ENCODE measurements around the gene FGB. TPM values are rescaled to one million over a fixed set of nuclear protein-coding genes. Genes with fewer than 3 reads are reported as not detected.

Gene FGB
- total RNA-seq (2016; rRNA removed; fragmentation: Illumina TruSeq; extraction: Trizol) (408 and 784 TPM in 2 replicates), polyA plus RNA-seq (2011; rRNA removed) (226 and 273 TPM in 2 replicates), polyA minus RNA-seq (2011; rRNA and poly(A)+ RNA removed; ENCODE audit: low replicate concordance) (57.2 TPM in 1 of 2 replicates, not detected in the other), Bru-seq, nascent RNA (percentile 98 among the genes with signal in this experiment), BruChase-seq, experiment 1, labeled RNA remaining after a 6-hour chase (percentile 97 among the genes with signal in this experiment), BruChase-seq, experiment 2, labeled RNA remaining after a 2-hour chase (percentile 95 among the genes with signal in this experiment)
- total RNA-seq (2016; cell fraction: cytosol; rRNA removed; fragmentation: Illumina TruSeq; extraction: Trizol; ENCODE audit: low read depth), result 56.7 and 69.7 TPM in 2 replicates
- 374 and 784 TPM in 2 replicates for total RNA-seq (2016; cell fraction: insoluble cytoplasmic fraction; rRNA removed; fragmentation: Illumina TruSeq; extraction: Trizol)
- 96.6 and 132 TPM in 2 replicates for total RNA-seq (2016; cell fraction: membrane; rRNA removed; fragmentation: Illumina TruSeq; extraction: Trizol)
- 538 and 629 TPM in 2 replicates for total RNA-seq (2016; cell fraction: nucleus; rRNA removed; fragmentation: Illumina TruSeq; extraction: Trizol)
- polyA plus RNA-seq (2011; cell fraction: cytosol; rRNA removed), result 107 and 238 TPM in 2 replicates
- polyA plus RNA-seq (2011; cell fraction: nucleus; rRNA removed), result 60.1 and 85.7 TPM in 2 replicates
- 449 and 489 TPM in 2 replicates for polyA plus RNA-seq (2012)
- polyA plus RNA-seq (2016; cell fraction: cytosol; fragmentation: Illumina TruSeq; extraction: Trizol; ENCODE audit: low read depth), result 53.8 and 63.1 TPM in 2 replicates
- polyA plus RNA-seq (2016; cell fraction: insoluble cytoplasmic fraction; fragmentation: Illumina TruSeq; extraction: Trizol; ENCODE audit: low read depth), result 379 and 391 TPM in 2 replicates
- 70.9 and 94.9 TPM in 2 replicates for polyA plus RNA-seq (2016; cell fraction: membrane; fragmentation: Illumina TruSeq; extraction: Trizol; ENCODE audit: low read depth)
- polyA plus RNA-seq (2016; cell fraction: nucleus; fragmentation: Illumina TruSeq; extraction: Trizol; ENCODE audit: insufficient read depth, low read depth), result 850 and 880 TPM in 2 replicates
- polyA minus RNA-seq (2011; cell fraction: cytosol; rRNA and poly(A)+ RNA removed), result 69.4 and 146 TPM in 2 replicates
- 65.9 and 110 TPM in 2 replicates for polyA minus RNA-seq (2011; cell fraction: nucleus; rRNA and poly(A)+ RNA removed)
- long read RNA-seq, experiment 1, transcript FGB-204 (3 exons, 574 nt), result minor isoform, 35 of 774 reads
- long read RNA-seq, experiment 1, transcript FGB-201 (8 exons, 1,975 nt), result major isoform, 675 of 774 reads
- long read RNA-seq, experiment 1, partial matches to known transcripts, result 46 of 774 reads
- long read RNA-seq, experiment 1, other reads (novel, unspliced or antisense), result 17 of 774 reads
- long read RNA-seq, experiment 2, transcript FGB-201 (8 exons, 1,975 nt), result major isoform, 914 of 1,235 reads
- long read RNA-seq, experiment 2, partial matches to known transcripts, result 203 of 1,235 reads
- long read RNA-seq, experiment 2, other reads (novel, unspliced or antisense), result 116 of 1,235 reads

DNA sequence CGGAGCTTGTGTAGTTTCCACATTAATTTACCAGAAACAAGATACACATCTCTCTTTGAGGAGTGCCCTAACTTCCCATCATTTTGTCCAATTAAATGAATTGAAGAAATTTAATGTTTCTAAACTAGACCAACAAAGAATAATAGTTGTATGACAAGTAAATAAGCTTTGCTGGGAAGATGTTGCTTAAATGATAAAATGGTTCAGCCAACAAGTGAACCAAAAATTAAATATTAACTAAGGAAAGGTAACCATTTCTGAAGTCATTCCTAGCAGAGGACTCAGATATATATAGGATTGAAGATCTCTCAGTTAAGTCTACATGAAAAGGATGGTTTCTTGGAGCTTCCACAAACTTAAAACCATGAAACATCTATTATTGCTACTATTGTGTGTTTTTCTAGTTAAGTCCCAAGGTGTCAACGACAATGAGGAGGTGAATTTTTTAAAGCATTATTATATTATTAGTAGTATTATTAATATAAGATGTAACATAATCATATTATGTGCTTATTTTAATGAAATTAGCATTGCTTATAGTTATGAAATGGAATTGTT lies at the start of gene FGB:
Gene FGB (plus strand): TSS at position 315 of the 558 bp plus-strand sequence. CDS start 8 bp downstream, at position 323.
- ATAC-seq (no peak), FAIRE-seq (no peak), DNase-seq (ENCODE audit: low spot score) (no peak)
- Histone ChIP-seq H3K4me1 (ENCODE audit: insufficient read depth, low read length) (peaks cover 51% of the 10 kb centered on the region), H4K20me1 (ENCODE audit: insufficient read depth, low read length) (no peaks in the 10 kb centered on the region), H3K4me3 (replicated peaks in 1 of 3; ENCODE audit: insufficient read depth in 1 of 3, low read depth in 2 of 3, low read length in 3 of 3) (peak within 1 kb of the TSS; percentile 8 to 42 (median 25); a peak in 5 of 6 replicates), H3K4me2 (ENCODE audit: low read depth, low read length) (peak within 1 kb of the TSS; percentile 46), H3K27ac (ENCODE audit: extremely low read length, insufficient read depth, low read length) (no peak within 1 kb of the TSS), H2AFZ (ENCODE audit: low read length) (no peak within 1 kb of the TSS), H3K9me3 (ENCODE audit: low read length) (no peaks in the 10 kb centered on the region), H3K27me3 (ENCODE audit: control insufficient read depth in 1 of 2, insufficient read depth in 2 of 2, low read length in 2 of 2) (no peaks in the 10 kb centered on the region), H3K79me2 (ENCODE audit: insufficient read depth, low read length) (peaks cover 8% of the 10 kb centered on the region), H3K36me3 (replicated peaks in 1 of 2; ENCODE audit: control insufficient read depth in 1 of 2, insufficient read depth in 2 of 2, low read length in 2 of 2) (no peaks in the 10 kb centered on the region; a peak in 1 of 5 replicates), H3K9ac (ENCODE audit: insufficient read depth, low read depth, low read length) (no peak within 1 kb of the TSS)
- 47% methylated on average over 2 of the region's 2 CpGs for WGBS (ENCODE audit: low lambda C conversion rate)
- in situ Hi-C loops (cut with HindIII; ENCODE audit: extremely low pct_ligation_motif_present, low pct_unique_long_range_greater_than_20kb), result no loop called here
- CTCF ChIA-PET (ENCODE audit: low intra/inter-chr PET ratio, low total read pairs), result no interaction called here
- intact Hi-C loops (cut with micrococcal nuclease; ENCODE audit: unreplicated experiment), result no loop called here
- POLR2A ChIA-PET, result interaction anchor here (1.0 to 2.2 kb wide), 13 partner anchors 9 to 55 kb away, joined by 3 to 27 read pairs (median 7); partner anchors contain the start of genes FGA and FGG
- BruUV-seq (replicated peaks), result no TSS peak
- TF ChIP-seq, protein P1, sequence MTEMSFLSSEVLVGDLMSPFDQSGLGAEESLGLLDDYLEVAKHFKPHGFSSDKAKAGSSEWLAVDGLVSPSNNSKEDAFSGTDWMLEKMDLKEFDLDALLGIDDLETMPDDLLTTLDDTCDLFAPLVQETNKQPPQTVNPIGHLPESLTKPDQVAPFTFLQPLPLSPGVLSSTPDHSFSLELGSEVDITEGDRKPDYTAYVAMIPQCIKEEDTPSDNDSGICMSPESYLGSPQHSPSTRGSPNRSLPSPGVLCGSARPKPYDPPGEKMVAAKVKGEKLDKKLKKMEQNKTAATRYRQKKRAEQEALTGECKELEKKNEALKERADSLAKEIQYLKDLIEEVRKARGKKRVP (CRISPR knock-in tag; IDR thresholded peaks at IDR 0.05), result 0 out of 4 replicates have a peak, but pooled peaks of 1 of the 2 experiments have one; percentile 12
- TF ChIP-seq NCOA2 (CRISPR knock-in tag; IDR thresholded peaks at IDR 0.05), result peak; percentile 46; the same call in 1 of the 2 replicates
- TF ChIP-seq NR2C2 (CRISPR knock-in tag; IDR thresholded peaks at IDR 0.05; ENCODE audit: borderline replicate concordance), result 0 out of 2 replicates have a peak, but pooled peaks have one; percentile 10
- TF ChIP-seq POLR2A (IDR thresholded peaks at IDR 0.05; ENCODE audit: insufficient read depth in 1 of 2, low read depth in 2 of 2, low read length in 2 of 2), result peak; percentile 27 to 29; a peak in 1 of 4 replicates
- TF ChIP-seq, protein P2, sequence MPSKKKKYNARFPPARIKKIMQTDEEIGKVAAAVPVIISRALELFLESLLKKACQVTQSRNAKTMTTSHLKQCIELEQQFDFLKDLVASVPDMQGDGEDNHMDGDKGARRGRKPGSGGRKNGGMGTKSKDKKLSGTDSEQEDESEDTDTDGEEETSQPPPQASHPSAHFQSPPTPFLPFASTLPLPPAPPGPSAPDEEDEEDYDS (CRISPR knock-in tag; IDR thresholded peaks at IDR 0.05), result peak; percentile 73
- peak; percentile 33 for TF ChIP-seq GATAD2A (CRISPR knock-in tag; IDR thresholded peaks at IDR 0.05)
- TF ChIP-seq ZNF576 (CRISPR knock-in tag; IDR thresholded peaks at IDR 0.05), result no peak
- TF ChIP-seq KLF16 (CRISPR knock-in tag; IDR thresholded peaks at IDR 0.05), result peak in 1 of 2 experiments; percentile 3; a peak in 1 of 4 replicates
- TF ChIP-seq BHLHE40 (IDR thresholded peaks at IDR 0.05; ENCODE audit: low read length), result no peak
- TF ChIP-seq, protein P3, sequence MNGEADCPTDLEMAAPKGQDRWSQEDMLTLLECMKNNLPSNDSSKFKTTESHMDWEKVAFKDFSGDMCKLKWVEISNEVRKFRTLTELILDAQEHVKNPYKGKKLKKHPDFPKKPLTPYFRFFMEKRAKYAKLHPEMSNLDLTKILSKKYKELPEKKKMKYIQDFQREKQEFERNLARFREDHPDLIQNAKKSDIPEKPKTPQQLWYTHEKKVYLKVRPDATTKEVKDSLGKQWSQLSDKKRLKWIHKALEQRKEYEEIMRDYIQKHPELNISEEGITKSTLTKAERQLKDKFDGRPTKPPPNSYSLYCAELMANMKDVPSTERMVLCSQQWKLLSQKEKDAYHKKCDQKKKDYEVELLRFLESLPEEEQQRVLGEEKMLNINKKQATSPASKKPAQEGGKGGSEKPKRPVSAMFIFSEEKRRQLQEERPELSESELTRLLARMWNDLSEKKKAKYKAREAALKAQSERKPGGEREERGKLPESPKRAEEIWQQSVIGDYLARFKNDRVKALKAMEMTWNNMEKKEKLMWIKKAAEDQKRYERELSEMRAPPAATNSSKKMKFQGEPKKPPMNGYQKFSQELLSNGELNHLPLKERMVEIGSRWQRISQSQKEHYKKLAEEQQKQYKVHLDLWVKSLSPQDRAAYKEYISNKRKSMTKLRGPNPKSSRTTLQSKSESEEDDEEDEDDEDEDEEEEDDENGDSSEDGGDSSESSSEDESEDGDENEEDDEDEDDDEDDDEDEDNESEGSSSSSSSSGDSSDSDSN (CRISPR knock-in tag; IDR thresholded peaks at IDR 0.05), result no peak
- TF ChIP-seq POLR2AphosphoS5 (IDR thresholded peaks at IDR 0.05; ENCODE audit: low read depth, low read length), result peak; percentile 56; the same call in 1 of the 2 replicates
- TF ChIP-seq, protein P4, sequence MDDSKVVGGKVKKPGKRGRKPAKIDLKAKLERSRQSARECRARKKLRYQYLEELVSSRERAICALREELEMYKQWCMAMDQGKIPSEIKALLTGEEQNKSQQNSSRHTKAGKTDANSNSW (CRISPR knock-in tag; IDR thresholded peaks at IDR 0.05; ENCODE audit: borderline replicate concordance), result no peak
- no peak for TF ChIP-seq PAF1 (CRISPR knock-in tag; IDR thresholded peaks at IDR 0.05)
